Stimulated activated CD4-positive, alpha-beta T cell treated with anti-CD3 and anti-CD28 coated beads, Interleukin-4, amount 100 ng/mL, for 1 hour (primary cell): Measurements from ENCODE around the gene ASCL4.
"Not testable (repeated sequence)": the region's sequence is repeated elsewhere in the genome, so short reads cannot be mapped to it uniquely, and the experiment has no call there.

ENCODE experiments used
- DNase-seq: peaks from one replicate; pipeline ENCODE4 v3.0.0-alpha.2; 2020

The ASCL4 gene

GRCh38 chr12:107774349-107775029, at the start of gene ASCL4:
Gene ASCL4 (plus strand): TSS chr12:107774704. CDS start chr12:107775219, 515 bp downstream.
- DNase-seq = no peak

- DNase-seq = not testable (repeated sequence)
Observed at GRCh38 chr12:107727327-107727726, 47.2 kb upstream of the ASCL4 start.

GRCh38 chr12:107727742-107728141, 46.8 kb upstream of the ASCL4 start:
- DNase-seq = not testable (repeated sequence)

GRCh38 chr12:107730618-107731341, 43.7 kb upstream of the ASCL4 start:
- no peak for DNase-seq

GRCh38 chr12:107731366-107731765, 43.1 kb upstream of the ASCL4 start:
- no peak for DNase-seq

- DNase-seq = no peak
Observed at GRCh38 chr12:107732365-107732764, 42.1 kb upstream of the ASCL4 start.

- DNase-seq = no peak
Observed at GRCh38 chr12:107734139-107734538, 40.4 kb upstream of the ASCL4 start.

- DNase-seq = no peak
Observed at GRCh38 chr12:107735763-107736162, 38.7 kb upstream of the ASCL4 start.

- no peak for DNase-seq
Observed at GRCh38 chr12:107736914-107737313, 37.6 kb upstream of the ASCL4 start.

GRCh38 chr12:107748472-107748871, 26.0 kb upstream of the ASCL4 start:
- DNase-seq = no peak

GRCh38 chr12:107749083-107749482, 25.4 kb upstream of the ASCL4 start:
- DNase-seq = no peak

- no peak for DNase-seq
Observed at GRCh38 chr12:107759410-107759809, 15.1 kb upstream of the ASCL4 start.

- DNase-seq = peak; percentile 33
Observed at GRCh38 chr12:107760207-107760808, 14.2 kb upstream of the ASCL4 start.

- DNase-seq = peak; percentile 89
Observed at GRCh38 chr12:107760809-107761501, 13.5 kb upstream of the ASCL4 start, which contains the start of gene PRDM4. Gene PRDM4 (minus strand): TSS chr12:107761137. CDS start chr12:107760515, 622 bp downstream.

- peak; percentile 7 for DNase-seq
Observed at GRCh38 chr12:107761502-107761904, 13.0 kb upstream of the ASCL4 start.

GRCh38 chr12:107762874-107763273, 11.6 kb upstream of the ASCL4 start:
- DNase-seq = no peak

- DNase-seq = no peak
Observed at GRCh38 chr12:107764626-107765025, 9.9 kb upstream of the ASCL4 start.

- DNase-seq = no peak
Observed at GRCh38 chr12:107765316-107765715, 9.2 kb upstream of the ASCL4 start.

GRCh38 chr12:107767466-107767865, 7.0 kb upstream of the ASCL4 start:
- DNase-seq = no peak

GRCh38 chr12:107775093-107775721, 703 bp downstream of the ASCL4 start:
- no peak for DNase-seq

- DNase-seq = no peak
Observed at GRCh38 chr12:107776171-107776570, 1.7 kb downstream of the ASCL4 start.

GRCh38 chr12:107778383-107779025, 4.0 kb downstream of the ASCL4 start:
- DNase-seq = no peak
